Central memory CD8-positive, alpha-beta T cell (primary cell): Measurements from ENCODE around the gene RASGRF2.
"Not testable (repeated sequence)": the region's sequence is repeated elsewhere in the genome, so short reads cannot be mapped to it uniquely, and the experiment has no call there.

Source experiments
- ATAC-seq: fragments of 150-1000 bp; cut with Tn5 transposase; replicated peaks from 2 replicates; pipeline ENCODE4 v1.10.0; 2022; ENCODE audit warnings: mild to moderate bottlenecking, moderate FRiP score, moderate number of reproducible peaks; ENCODE audit not compliant: poor library complexity, severe bottlenecking; ENCODE audit errors: extremely low read depth
- DNase-seq, 2 donors: peaks; one replicate each; pipeline ENCODE4 v3.0.0; 2021; ENCODE audit warnings: low spot score in 2 of 2
- H3K27ac Mint-ChIP-seq: one replicate; pipeline ENCODE4 v1.8.0; 2022; ENCODE audit warnings: low read depth, mild to moderate bottlenecking, moderate library complexity, mixed read lengths
- H3K27me3 Mint-ChIP-seq: one replicate; pipeline ENCODE4 v1.8.0; 2022; ENCODE audit warnings: mixed read lengths
- H3K36me3 Mint-ChIP-seq: one replicate; pipeline ENCODE4 v1.8.0; 2022; ENCODE audit warnings: mild to moderate bottlenecking, moderate library complexity, mixed read lengths; ENCODE audit not compliant: insufficient read depth
- H3K4me1 Mint-ChIP-seq: one replicate; pipeline ENCODE4 v1.8.0; 2022; ENCODE audit warnings: mixed read lengths
- H3K4me3 Mint-ChIP-seq: one replicate; pipeline ENCODE4 v1.8.0; 2022; ENCODE audit warnings: mild to moderate bottlenecking, moderate library complexity, mixed read lengths
- H3K9me3 Mint-ChIP-seq: one replicate; pipeline ENCODE4 v1.8.0; 2022; ENCODE audit warnings: mixed read lengths

The RASGRF2 gene

GRCh38 chr5:81242906-81243436 is 282.8 kb downstream of the RASGRF2 start:
- H3K27ac Mint-ChIP-seq, result no peak overlapping the region

GRCh38 chr5:81244451-81244850 is 284.3 kb downstream of the RASGRF2 start:
- H3K36me3 Mint-ChIP-seq, result no peaks in the 10 kb centered on the region
- H3K9me3 Mint-ChIP-seq, result no peaks in the 10 kb centered on the region
- no peak for DNase-seq
- H3K27me3 Mint-ChIP-seq, result no peaks in the 10 kb centered on the region
- ATAC-seq, result no peak
- H3K4me1 Mint-ChIP-seq, result no peaks in the 10 kb centered on the region
- H3K27ac Mint-ChIP-seq, result no peak overlapping the region
- no peak overlapping the region for H3K4me3 Mint-ChIP-seq

More at GRCh38 chr5:81242906-81243436, 282.8 kb downstream of the RASGRF2 start:
- no peaks in the 10 kb centered on the region for H3K9me3 Mint-ChIP-seq
- ATAC-seq, result no peak
- no peak for DNase-seq
- no peaks in the 10 kb centered on the region for H3K4me1 Mint-ChIP-seq
- no peaks in the 10 kb centered on the region for H3K36me3 Mint-ChIP-seq
- H3K27me3 Mint-ChIP-seq, result no peaks in the 10 kb centered on the region
- no peak overlapping the region for H3K4me3 Mint-ChIP-seq

GRCh38 chr5:81245871-81246235 is 285.7 kb downstream of the RASGRF2 start:
- Mint-ChIP-seq H3K4me3 (no peak overlapping the region), H3K36me3 (peaks cover 2% of the 10 kb centered on the region), H3K27ac (no peak overlapping the region), H3K27me3 (no peaks in the 10 kb centered on the region), H3K9me3 (no peaks in the 10 kb centered on the region), H3K4me1 (no peaks in the 10 kb centered on the region)
- no peak for ATAC-seq
- no peak for DNase-seq

- Mint-ChIP-seq H3K4me1 (no peaks in the 10 kb centered on the region), H3K27ac (no peak overlapping the region), H3K4me3 (no peak overlapping the region)
These were observed 286.5 kb downstream of the RASGRF2 start for GRCh38 chr5:81246697-81247096.

GRCh38 chr5:81247441-81247972 is 287.3 kb downstream of the RASGRF2 start:
- Mint-ChIP-seq H3K27ac (no peak overlapping the region), H3K36me3 (peaks cover 2% of the 10 kb centered on the region), H3K27me3 (no peaks in the 10 kb centered on the region), H3K4me1 (no peaks in the 10 kb centered on the region), H3K4me3 (no peak overlapping the region), H3K9me3 (no peaks in the 10 kb centered on the region)
- DNase-seq (no peak), ATAC-seq (no peak)

More at GRCh38 chr5:81246697-81247096, 286.5 kb downstream of the RASGRF2 start:
- no peak for DNase-seq
- no peak for ATAC-seq
- H3K27me3 Mint-ChIP-seq, result no peaks in the 10 kb centered on the region
- peaks cover 2% of the 10 kb centered on the region for H3K36me3 Mint-ChIP-seq
- H3K9me3 Mint-ChIP-seq, result no peaks in the 10 kb centered on the region

GRCh38 chr5:81249240-81249639 is 289.1 kb downstream of the RASGRF2 start:
- Mint-ChIP-seq H3K4me1 (no peaks in the 10 kb centered on the region), H3K4me3 (no peak overlapping the region), H3K36me3 (peaks cover 2% of the 10 kb centered on the region), H3K27ac (no peak overlapping the region), H3K9me3 (no peaks in the 10 kb centered on the region), H3K27me3 (no peaks in the 10 kb centered on the region)
- DNase-seq, result no peak
- ATAC-seq, result no peak

- Mint-ChIP-seq H3K4me3 (no peak overlapping the region), H3K36me3 (peaks cover 2% of the 10 kb centered on the region), H3K4me1 (no peaks in the 10 kb centered on the region), H3K27ac (no peak overlapping the region), H3K9me3 (no peaks in the 10 kb centered on the region), H3K27me3 (no peaks in the 10 kb centered on the region)
- no peak for ATAC-seq
- no peak for DNase-seq
These were observed 289.8 kb downstream of the RASGRF2 start for GRCh38 chr5:81250004-81250403.

GRCh38 chr5:81251922-81252321 is 291.8 kb downstream of the RASGRF2 start:
- Mint-ChIP-seq H3K9me3 (no peaks in the 10 kb centered on the region), H3K4me1 (no peaks in the 10 kb centered on the region), H3K27ac (no peak overlapping the region), H3K36me3 (peaks cover 2% of the 10 kb centered on the region), H3K4me3 (no peak overlapping the region), H3K27me3 (no peaks in the 10 kb centered on the region)
- DNase-seq (no peak), ATAC-seq (no peak)

GRCh38 chr5:81252904-81253303 is 292.7 kb downstream of the RASGRF2 start:
- no peak for ATAC-seq
- no peaks in the 10 kb centered on the region for H3K4me1 Mint-ChIP-seq
- DNase-seq, result no peak
- H3K27me3 Mint-ChIP-seq, result no peaks in the 10 kb centered on the region
- H3K4me3 Mint-ChIP-seq, result no peak overlapping the region
- no peaks in the 10 kb centered on the region for H3K9me3 Mint-ChIP-seq
- peaks cover 4% of the 10 kb centered on the region for H3K36me3 Mint-ChIP-seq
- no peak overlapping the region for H3K27ac Mint-ChIP-seq

GRCh38 chr5:81253875-81254274 is 293.7 kb downstream of the RASGRF2 start:
- Mint-ChIP-seq H3K9me3 (no peaks in the 10 kb centered on the region), H3K4me1 (no peaks in the 10 kb centered on the region), H3K27ac (no peak overlapping the region), H3K36me3 (peaks cover 4% of the 10 kb centered on the region), H3K27me3 (no peaks in the 10 kb centered on the region), H3K4me3 (no peak overlapping the region)
- DNase-seq, result no peak
- ATAC-seq, result no peak

- H3K4me1 Mint-ChIP-seq, result peaks cover 2% of the 10 kb centered on the region
- ATAC-seq (no peak), DNase-seq (no peak)
- H3K27ac Mint-ChIP-seq, result no peak overlapping the region
- H3K36me3 Mint-ChIP-seq, result peaks cover 2% of the 10 kb centered on the region
- peaks cover 5% of the 10 kb centered on the region for H3K9me3 Mint-ChIP-seq
- no peak overlapping the region for H3K4me3 Mint-ChIP-seq
- no peaks in the 10 kb centered on the region for H3K27me3 Mint-ChIP-seq
These were observed 294.9 kb downstream of the RASGRF2 start for GRCh38 chr5:81254886-81255559.

GRCh38 chr5:81256766-81257165 is 296.6 kb downstream of the RASGRF2 start:
- H3K36me3 Mint-ChIP-seq, result peaks cover 2% of the 10 kb centered on the region
- H3K27ac Mint-ChIP-seq, result no peak overlapping the region
- peaks cover 17% of the 10 kb centered on the region for H3K9me3 Mint-ChIP-seq
- no peak for DNase-seq
- H3K4me1 Mint-ChIP-seq, result peaks cover 4% of the 10 kb centered on the region
- H3K4me3 Mint-ChIP-seq, result no peak overlapping the region
- ATAC-seq, result no peak
- no peaks in the 10 kb centered on the region for H3K27me3 Mint-ChIP-seq

- not testable (repeated sequence) for H3K36me3 Mint-ChIP-seq
These were observed 302.6 kb downstream of the RASGRF2 start for GRCh38 chr5:81262796-81263195.

More at GRCh38 chr5:81262796-81263195, 302.6 kb downstream of the RASGRF2 start:
- not testable (repeated sequence) for H3K4me1 Mint-ChIP-seq, DNase-seq, ATAC-seq, H3K27ac Mint-ChIP-seq, H3K27me3 Mint-ChIP-seq, H3K4me3 Mint-ChIP-seq
- H3K9me3 Mint-ChIP-seq, result peaks cover 17% of the 10 kb centered on the region
